H1 (cell line): ENCODE data around the gene LRRC23. TPM values are rescaled to one million over a fixed set of nuclear protein-coding genes. Genes with fewer than 3 reads are reported as not detected.
A peak's percentile ranks its signal among the peaks of the same experiment; 100 is the strongest.

Source experiments
- ATF2 ChIP-seq: IDR thresholded peaks from 2 replicates; pipeline ENCODE4 v1.6.1; 2012; ENCODE audit warnings: low read length, inconsistent platforms
- CHD7 ChIP-seq: fragments of 300-600 bp; sonication (generic); IDR thresholded peaks from 2 replicates; pipeline ENCODE4 v1.7.1; 2012; ENCODE audit warnings: low read length, moderate library complexity, mild to moderate bottlenecking, inconsistent platforms; ENCODE audit not compliant: insufficient replicate concordance
- HDAC2 ChIP-seq, 2 experiments: fragments of 300-600 bp in 1 of 2; sonication (generic) in 1 of 2; IDR thresholded peaks; 2 replicates each; pipeline ENCODE4 v1.6.1; 2011 to 2012; ENCODE audit warnings: low read depth in 2 of 2, low read length in 2 of 2, mild to moderate bottlenecking in 2 of 2, moderate library complexity in 2 of 2, borderline replicate concordance in 1 of 2, inconsistent platforms in 1 of 2
- KDM1A ChIP-seq: fragments of 200-600, 300-600 bp; sonication (generic); IDR thresholded peaks from 2 replicates; pipeline ENCODE4 v1.7.1; 2016; ENCODE audit warnings: mild to moderate bottlenecking, low read length, borderline replicate concordance
- RXRA ChIP-seq: IDR thresholded peaks from 2 replicates; pipeline ENCODE4 v1.6.1; 2011; ENCODE audit warnings: low read depth, mild to moderate bottlenecking, low read length, moderate library complexity; ENCODE audit not compliant: insufficient read depth
- SAP30 ChIP-seq: fragments of 300-600 bp; sonication (generic); IDR thresholded peaks from 2 replicates; pipeline ENCODE4 v1.7.1; 2012; ENCODE audit warnings: low read length, moderate library complexity, mild to moderate bottlenecking, inconsistent platforms; ENCODE audit not compliant: insufficient read depth, insufficient replicate concordance
- ZNF274 ChIP-seq: IDR thresholded peaks from 2 replicates; pipeline ENCODE4 v1.7.0; 2012; ENCODE audit warnings: low read length, borderline replicate concordance; ENCODE audit errors: extremely low read depth
- polyA plus RNA-seq, 7 experiments: library from polyadenylated mRNA; depleted of rRNA in 3 of 7; stranded (reverse) in 5 of 7; unstranded in 2 of 7; fragments of >200 nt in 5 of 7; fragments of 200-250 nt in 2 of 7; gene quantifications; 1 replicate in 5 of 7; 2 replicates in 1 of 7; 4 replicates in 1 of 7; pipeline versions ENCODE4 v1.2.1 to v1.2.3, GENCODE V29; 2011 to 2013; ENCODE audit warnings: missing spikeins in 2 of 7, mixed read lengths in 2 of 7
- total RNA-seq: library from RNA; stranded (reverse); fragmentation: NEBNext Ultra II Directional; extraction: Animal tissue kit (Norgen Biotek cat#: 25700); gene quantifications from 2 replicates; pipeline ENCODE4 v1.2.1, GENCODE V29; 2021

LRRC23 gene
- total and polyA plus RNA-seq, 2 of the 8 experiments (the other 6 are each of a cell fraction or from before 2014, with no cell fraction given), result 2.5 to 3.6 TPM

GRCh38 chr12:6944381-6945186 lies 40.0 kb downstream of the LRRC23 start (continued):
- no peak for TF ChIP-seq RXRA
- no peak for TF ChIP-seq CHD7
- no peak for TF ChIP-seq ATF2
- TF ChIP-seq HDAC2 (IDR thresholded peaks at IDR 0.05; ENCODE audit: borderline replicate concordance in 1 of 2, low read depth in 2 of 2, low read length in 2 of 2), result no peak
- TF ChIP-seq ZNF274, result no peak
- no peak for TF ChIP-seq KDM1A
- TF ChIP-seq SAP30, result peak; percentile 13
